Smooth muscle cell of the brain vasculature (primary cell): ENCODE measurements around the gene ADK.

Experiments used
- DNase-seq: peaks from one replicate; pipeline ENCODE4 v3.0.0-alpha.2; 2012; ENCODE audit warnings: low read depth, low spot score

The ADK gene

DNA sequence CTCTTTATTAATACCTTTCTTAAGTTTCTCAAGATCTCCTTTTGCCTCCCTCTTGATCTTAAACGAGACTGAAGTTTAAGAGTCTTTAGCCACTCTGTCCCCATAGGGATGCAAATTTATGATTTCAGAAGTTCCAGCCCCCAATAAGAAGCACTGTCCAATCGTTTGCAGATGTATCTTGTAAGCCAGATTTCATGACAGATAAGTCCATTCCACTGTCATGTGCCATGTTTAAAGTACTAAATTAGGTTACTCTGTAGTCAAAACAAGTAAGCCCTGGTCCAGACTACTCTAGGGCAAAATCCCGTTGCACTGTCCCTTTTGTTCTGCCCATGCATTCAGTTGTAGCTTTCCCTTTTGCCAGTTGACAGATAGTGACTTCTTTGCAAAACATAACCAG is 518.2 kb downstream of the ADK start:
- DNase-seq, result no peak

DNA sequence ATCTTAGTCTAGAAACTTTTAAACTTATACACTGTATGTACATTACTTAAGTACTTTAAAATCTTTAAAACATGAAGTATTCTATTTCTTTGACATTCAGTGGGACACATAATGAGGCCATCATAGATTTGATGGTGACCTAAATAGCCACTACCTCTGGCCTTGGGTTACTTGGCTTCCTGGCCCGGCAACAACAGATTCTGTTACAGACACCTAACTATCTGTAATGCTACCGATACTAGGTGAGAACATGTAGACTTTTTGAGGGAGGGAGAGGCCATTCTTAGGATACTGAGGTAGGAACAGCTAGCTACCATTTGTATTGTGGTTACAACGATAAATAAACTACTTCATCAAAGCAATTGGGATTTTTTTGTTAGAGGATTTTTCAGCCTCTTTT is 520.7 kb downstream of the ADK start:
- no peak for DNase-seq

DNA sequence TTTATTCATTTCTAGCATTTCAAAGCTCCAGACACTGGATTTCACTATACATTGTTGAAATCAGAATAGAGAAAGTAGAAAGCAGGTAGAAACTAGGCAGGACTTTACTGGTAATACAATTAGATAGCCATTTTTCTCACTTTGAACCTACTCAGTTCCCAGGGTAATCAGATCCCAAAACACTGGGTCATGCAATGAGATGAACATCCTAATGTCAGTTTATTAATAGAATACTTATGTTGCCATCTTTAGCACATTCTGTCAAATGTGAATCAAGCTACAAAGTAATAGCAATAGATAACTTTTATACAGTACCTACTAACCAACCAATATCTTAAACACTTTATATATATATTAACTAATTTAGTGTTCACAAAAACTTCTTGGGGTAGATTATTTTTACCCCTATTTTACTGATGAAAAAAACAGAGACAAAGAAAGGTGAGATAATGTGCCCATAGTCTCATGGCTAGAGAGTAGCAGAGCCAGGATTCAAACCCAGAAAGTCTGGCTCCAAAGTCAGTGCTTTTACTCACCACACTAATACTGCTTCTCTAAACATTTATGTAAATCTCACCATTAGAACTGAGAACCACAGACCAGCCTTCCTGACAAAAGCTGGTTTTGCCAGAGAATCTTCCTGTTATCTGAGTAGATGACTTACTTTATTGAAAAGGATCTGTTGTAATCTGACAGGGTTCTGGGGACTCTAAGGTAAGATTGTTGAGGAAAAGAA is 521.6 kb downstream of the ADK start:
- no peak for DNase-seq

DNA sequence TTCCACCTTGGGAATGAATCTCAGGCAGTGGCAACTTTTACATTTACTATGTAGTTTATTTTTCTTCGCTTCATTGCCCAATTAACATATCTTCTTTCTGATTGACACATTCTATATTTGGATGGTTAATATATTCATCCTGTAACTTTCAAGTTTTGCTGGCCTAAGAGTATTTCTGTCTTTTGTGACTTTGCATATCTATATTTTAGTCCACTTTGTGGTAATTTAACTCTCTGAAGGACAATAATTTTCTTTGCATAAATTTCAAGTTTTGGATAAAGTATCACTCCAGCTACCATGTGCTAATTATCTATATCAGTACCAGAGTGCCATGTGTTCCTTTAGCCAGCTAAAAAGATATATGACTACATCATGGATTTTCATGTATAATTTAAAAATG is 523.9 kb downstream of the ADK start:
- no peak for DNase-seq

DNA sequence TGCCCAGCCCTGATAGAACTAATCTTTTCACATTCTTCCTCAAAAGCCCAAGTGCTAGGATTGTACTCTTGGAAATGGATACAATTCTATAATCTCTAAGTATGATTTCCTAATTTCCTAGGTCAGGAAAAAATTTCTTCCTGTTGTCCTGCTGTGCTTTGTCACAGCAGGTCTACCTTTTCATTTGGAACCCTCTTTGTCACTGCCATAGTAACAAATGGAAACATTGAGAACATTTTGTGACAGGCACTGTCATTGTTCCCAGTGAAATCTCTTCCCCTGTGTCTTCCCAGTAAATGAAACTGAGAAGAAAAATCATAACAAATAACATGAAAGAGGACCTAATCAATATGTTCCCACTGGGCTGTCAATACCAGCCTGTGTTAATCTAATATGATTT is 524.5 kb downstream of the ADK start:
- no peak for DNase-seq

DNA sequence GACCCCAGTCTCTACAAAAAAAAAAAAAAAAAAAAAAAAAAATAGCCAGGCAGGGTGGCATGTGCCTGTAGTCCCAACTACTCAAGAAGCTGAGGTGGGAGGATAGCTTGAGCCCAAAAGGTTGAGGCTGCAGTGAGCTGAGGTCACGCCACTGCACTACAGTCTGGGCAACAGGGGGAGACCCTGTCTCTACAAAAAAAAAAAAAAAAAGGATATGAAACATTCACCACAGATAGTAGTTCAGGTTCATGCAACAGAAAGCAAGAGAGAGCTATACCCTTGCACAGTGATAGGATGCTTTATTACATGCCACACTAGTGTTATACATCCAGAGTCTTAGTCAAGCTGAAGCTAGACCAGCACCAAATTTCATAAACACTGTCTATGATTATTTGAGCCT is 526.9 kb downstream of the ADK start:
- no peak for DNase-seq

DNA sequence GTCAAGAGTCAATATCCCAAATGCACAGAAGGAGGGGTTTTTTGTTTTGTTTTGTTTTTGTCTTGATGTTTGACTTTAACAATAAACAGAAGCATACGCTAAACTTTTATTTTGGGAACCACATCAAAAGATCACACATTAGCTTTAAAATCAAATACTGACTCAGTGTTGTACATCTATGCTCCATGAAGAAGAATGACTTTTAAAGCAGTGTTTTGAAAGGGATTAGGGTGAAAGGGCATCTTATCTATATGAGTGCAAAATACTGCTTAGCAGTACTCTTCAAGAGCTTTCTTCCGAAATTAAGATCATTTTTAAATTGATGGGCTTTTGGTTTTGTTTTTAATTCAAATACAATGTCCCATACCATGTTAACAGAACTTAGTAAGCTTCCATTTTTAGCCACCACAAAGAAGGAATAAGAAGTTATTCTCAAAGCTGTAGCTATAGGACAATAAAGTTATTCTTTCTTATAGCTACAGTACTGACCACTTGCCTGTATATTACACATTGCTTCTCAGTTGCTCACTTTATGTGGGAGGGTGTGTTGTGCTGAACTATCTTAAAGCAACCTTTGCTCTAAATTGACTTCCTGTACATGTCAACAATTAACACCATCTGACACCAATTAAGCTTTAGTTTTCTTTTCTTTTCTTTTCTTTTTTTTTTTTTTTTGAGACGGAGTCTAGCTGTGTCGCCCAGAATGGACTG is 531.1 kb downstream of the ADK start:
- DNase-seq, result no peak

DNA sequence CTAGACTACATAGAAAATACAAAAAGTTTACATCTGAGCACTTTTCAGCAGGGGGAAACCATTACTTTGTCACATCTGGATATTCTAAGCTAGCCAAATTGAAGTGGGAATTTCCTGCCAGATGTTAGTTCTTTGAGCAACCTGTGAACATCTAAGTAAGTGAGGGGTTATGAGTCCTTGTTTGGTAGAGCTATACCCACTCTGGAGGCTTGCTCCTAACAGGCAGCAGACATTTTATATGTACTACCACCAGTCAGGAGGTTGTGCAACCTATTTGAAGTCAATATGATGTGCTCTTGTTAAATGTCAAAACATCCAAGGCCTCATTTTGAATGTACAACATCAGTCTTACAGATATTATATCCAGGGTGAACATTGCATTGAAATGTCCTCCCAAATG is 532.0 kb downstream of the ADK start:
- no peak for DNase-seq

DNA sequence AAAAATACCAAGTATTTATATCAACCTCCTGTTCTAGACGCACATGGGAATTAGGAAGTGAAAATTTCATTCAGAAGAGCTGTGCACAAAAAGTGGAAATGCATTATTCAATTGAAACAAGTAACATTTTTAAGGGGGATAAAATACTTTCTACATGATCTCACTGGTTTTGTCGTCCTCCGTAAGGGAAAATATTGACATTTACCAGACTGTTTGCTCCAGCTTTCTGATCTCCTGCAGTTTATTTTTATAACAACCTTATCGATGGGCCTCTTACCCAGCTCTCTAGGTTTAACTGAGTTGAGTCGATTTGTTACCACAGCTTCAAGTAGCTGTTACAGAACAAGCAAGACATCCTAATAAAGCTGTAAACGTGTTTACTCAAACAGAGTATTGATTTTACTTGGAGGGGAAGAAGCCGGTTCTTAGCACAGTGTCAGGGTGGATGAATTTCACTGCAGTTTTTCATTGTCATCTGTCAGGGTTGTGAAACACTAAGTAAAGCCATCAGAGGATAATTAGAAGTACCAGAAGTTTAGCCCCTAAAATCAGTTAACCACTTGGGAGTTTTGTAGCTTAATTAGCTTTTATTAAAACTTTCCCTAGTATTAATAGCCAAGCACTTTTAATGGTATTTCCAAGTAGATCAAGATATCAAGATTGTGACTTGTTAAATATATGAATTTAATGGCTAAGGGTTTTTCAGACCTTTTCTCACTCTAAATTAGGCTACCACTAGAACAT is 532.8 kb downstream of the ADK start:
- DNase-seq, result no peak

DNA sequence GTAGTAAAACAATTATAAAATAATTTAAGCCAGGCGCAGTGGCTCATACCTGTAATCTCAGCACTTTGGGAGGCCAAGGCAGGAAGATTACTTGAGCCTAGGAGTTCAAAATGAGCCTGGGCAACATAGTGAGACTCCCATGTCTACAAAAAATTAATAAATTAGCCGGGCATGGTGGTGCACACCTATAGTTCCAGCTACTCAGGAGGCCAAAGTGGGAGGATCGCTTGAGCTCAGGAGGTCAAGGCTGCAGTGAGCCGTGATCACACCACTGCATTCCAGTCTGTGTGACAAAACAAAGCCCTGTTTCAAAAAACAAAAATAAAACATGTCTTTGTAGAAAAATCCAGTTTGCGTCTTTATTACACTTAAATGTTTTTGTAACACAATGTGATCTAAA is 533.4 kb downstream of the ADK start:
- no peak for DNase-seq

DNA sequence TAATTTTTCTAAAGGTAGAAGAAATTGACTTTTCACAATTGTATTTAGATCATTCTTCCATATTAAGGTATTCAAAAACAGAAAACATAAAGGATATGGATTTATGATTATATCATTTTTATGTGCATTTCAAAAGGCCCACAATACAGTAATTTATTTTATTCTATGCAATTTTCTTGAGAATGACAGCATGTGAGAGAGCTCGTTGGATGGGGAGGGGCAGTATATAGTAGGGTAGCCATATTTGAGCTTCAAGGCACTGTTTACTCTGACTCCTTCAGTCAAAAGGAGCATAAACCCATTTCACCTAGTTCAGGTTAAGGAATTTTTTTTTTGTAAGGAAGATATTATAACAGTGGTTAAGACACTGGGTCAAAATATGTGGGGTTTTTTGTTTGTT is 534.5 kb downstream of the ADK start:
- no peak for DNase-seq

DNA sequence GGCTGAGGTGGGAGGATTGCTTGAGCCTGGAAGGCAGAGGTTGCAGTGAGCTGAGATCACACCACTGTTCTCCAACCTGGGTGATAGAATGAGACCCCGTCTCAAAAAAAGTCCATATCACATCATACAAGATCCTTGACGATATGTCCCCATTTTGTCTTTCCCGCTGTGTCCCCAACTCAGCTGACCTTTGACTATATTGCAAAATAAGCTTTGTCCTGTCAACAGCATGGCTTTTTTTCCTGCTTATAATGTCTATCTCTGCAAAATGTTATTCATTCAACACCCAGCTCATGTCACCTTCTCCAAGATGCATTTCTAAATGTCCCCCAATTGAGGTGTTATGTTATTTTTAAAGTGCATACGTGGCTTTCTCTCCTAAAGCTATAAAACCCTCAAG is 539.4 kb downstream of the ADK start:
- no peak for DNase-seq

DNA sequence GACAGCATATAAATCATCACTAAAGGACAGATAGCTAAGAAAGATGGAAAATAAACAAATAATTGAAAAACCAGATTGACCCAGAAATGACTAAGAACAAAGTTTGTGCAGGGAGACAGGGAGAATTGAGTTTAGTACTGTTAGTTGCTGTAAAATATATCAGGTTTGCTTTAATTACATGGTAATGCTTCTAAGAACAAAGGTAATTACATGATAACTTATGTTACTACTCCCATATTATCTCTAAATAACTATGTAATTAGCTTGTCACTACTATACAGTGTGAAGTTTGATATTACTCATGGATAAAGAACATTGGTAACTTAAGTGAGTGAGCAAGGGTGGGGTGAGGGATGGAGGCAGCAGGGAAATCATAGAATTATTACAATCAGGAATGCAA is 540.1 kb downstream of the ADK start:
- no peak for DNase-seq

DNA sequence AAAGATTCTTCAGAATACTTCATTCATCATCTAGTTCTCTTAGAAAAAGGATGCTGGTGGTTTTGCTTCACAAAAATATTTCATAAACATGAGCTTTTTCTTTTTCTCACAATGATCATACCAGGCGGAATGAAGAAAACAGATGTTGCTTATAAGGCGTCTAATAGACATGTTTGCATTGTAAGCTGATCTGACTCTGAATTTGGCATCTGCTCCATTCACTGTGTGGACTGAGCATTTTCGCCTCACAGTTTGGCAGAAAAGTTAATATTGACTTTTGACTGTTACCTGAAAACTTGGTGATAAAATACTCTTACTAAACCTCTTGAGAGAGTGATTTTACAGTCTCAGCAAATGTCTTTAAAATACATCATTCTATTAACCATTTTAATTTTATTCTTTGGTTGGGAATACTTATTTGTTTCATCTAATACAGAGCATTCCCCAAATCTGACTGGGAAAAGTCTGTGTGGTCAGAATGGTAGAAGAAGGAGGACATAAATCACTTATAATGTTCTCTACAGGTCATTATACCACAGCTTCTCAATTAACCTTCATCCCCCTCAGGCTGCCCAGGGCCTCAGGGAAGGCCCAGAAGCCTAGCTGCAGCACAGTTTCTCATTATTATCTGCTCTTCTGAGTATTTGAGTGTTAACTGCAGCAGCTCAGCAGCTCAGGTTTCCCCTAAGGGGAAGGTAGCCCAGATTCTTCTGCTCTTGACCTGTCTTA is 553.8 kb downstream of the ADK start:
- peak; percentile 18 for DNase-seq

DNA sequence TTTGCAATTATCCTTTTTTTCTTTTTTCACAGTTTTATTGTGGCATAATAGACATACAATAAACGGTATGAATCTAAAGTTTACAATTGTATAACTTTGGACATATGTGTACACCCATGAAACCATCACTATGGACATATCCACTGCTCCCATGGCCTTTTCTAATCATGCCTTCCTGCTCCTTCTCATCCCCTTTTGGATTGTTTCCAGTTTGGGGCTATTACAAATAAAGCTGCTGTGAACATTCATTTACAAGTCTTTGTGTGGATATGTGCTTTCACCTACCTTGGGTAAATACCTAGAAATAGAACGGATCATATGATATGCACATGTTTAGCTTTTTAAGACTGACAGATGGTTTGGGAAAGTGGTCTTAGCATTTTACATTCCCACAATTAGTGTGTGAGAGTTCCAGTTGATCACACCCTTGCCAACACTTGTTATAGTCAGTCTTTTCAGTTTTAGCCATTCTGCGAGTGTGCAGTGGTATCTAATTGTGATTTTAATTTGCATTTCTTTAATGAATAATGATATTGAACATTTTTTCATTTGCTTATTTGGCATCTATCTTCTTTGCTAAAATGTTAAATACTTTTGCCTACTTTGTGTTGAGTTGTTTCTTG is 554.4 kb downstream of the ADK start:
- DNase-seq, result no peak

DNA sequence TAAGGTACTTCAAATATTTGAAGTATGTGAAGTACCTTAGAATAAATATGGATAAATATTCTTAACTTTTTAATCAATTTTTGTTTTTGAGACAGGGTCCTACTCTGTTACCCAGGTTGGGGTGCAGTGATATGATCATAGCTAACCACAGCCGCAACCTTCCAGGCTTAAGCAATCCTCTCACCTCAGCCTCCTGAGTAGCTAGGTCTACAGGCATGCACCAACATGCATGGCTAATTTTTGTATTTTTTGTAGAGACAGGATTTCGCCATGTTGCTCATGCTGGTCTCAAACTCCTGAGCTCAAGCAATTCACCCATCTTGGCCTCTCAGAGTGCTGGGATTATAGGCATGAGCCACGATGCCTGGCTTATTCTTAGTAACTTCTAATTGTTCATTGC is 555.9 kb downstream of the ADK start:
- no peak for DNase-seq

DNA sequence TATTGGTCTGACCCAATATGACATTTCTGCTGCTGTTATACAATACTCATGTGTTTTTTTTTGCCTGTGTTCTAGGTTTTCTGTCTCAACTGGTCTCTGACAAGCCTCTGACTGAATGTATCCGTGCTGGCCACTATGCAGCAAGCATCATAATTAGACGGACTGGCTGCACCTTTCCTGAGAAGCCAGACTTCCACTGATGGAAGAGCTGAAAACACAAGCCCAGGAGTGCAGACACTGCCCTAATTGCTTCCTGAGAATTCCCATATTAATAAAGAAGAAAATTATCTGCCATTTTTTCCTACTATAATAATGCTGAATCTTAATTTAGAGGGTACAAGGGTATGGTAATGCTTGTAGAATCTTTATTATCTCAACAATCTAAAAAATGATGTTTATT is 557.2 kb downstream of the ADK start:
- DNase-seq, result no peak

DNA sequence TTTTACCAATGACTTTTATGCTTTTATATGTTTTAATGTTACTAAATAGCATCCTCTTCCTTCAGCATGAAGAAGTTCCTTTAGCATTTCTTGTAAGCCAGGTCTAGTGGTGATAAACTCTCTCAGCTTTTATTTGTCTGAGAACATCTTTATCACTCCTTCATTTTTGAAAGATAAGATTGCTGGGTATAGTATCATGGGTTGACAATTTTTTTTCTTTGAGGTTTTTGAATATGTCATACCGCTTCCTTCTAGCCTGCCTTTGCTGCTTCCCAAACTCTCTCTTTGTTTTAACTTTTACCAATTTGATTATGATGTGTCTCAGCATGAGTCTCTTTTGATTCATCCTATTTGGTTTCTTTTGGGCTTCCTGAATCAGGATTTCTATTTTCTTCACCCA is 567.2 kb downstream of the ADK start:
- DNase-seq, result no peak

DNA sequence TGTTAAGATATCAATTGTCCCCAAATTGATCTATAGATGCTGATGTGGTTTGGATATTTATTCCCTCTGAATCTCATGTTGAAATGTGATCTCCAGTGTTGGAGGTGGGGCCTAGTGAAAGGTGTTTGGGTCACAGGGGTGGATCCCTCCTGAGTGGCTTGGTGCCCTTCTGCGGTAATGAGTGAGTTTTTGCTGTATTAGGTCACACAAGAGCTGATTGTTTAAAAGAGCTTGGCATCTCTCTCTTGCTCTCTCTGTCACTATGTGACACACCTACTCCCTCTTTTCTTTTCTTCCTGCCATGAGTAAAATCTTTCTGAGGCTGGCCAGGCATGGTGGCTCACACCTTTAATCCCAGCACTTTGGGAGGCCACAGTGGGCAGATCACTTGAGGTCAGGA is 577.2 kb downstream of the ADK start:
- no peak for DNase-seq

DNA sequence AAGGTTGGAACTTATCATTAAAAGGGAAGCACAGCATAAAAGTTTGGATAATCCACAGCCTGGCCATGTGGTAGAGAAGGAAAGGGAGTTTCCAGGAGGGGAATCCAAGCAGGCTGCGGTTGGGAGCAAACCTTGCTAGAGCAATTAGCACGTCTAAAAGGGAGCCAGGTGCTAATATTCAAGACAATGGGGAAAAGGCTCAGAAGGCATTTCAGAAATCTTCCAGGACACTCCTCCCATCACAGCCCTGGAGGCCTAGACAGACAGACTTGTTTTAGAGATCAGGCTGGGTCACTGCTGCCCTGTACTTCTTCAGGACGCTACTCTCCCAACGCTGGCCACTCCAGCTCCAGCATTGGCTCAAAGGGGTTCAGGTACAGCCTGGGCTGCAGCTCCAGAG is 579.2 kb downstream of the ADK start:
- no peak for DNase-seq

DNA sequence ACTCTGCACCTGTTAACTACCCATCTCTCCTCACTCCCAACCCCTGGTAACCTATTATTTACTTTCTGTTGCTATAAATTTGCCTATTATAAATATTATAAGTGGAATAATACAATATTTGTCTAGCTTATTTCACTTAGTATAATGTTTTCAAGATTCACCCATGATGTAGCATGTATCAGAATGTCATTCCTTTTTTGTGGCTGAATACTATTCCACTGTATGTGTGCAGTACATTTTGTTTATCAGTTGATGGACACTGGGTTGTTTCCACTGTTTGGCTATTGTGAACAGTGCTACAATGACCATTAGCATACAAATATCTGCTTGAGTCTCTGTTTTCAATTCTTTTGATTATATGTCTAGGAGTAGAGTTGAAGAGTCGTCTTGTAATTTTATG is 582.6 kb downstream of the ADK start:
- no peak for DNase-seq

DNA sequence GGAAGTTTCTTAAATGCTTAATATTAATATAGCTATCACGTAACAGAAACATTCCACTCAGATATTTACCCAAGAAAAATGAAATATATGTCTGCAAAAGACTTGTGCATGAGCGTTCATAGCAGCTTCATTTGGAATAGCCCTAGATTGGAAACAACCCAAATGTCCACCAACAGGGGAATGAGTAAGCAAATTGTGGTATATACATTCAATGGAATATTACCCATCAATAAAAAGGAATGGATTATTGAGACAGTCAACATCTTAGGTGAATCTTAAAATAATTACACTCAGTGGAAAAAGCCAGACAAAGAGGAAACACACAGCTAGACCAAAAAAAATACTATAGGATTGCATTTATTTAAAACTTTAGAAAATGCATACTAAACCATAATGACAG is 585.0 kb downstream of the ADK start:
- DNase-seq, result no peak
